Loucy (cell line): ENCODE data around the gene PRAC2.

ENCODE experiments used
- H2AFZ ChIP-seq: fragments of 200-600 bp; sonication (generic); 2 replicates; pipeline ENCODE4 v1.6.0; 2016; ENCODE audit warnings: antibody characterized with exemption, mild to moderate bottlenecking, low read length, moderate library complexity
- H3F3A ChIP-seq: fragments of 200-600 bp; 2 replicates; pipeline ENCODE4 v1.6.0; 2016; ENCODE audit warnings: antibody characterized with exemption, low read depth, mild to moderate bottlenecking
- H3K27me3 ChIP-seq: fragments of 200-600 bp; sonication (generic); 2 replicates; pipeline ENCODE4 v1.6.1; 2014; ENCODE audit warnings: low read length, mild to moderate bottlenecking; ENCODE audit not compliant: insufficient read depth, poor library complexity, severe bottlenecking
- H3K36me3 ChIP-seq: fragments of 200-600 bp; sonication (generic); 2 replicates; pipeline ENCODE4 v1.6.1; 2016; ENCODE audit warnings: low read length; ENCODE audit not compliant: insufficient read depth
- H3K4me1 ChIP-seq: fragments of 200-600 bp; sonication (generic); 2 replicates; pipeline ENCODE4 v1.5.1; 2014; ENCODE audit warnings: low read length, mild to moderate bottlenecking; ENCODE audit not compliant: insufficient read depth, poor library complexity, severe bottlenecking
- H3K4me2 ChIP-seq: fragments of 200-600 bp; sonication (generic); 2 replicates; pipeline ENCODE4 v1.6.0; 2014; ENCODE audit warnings: antibody characterized with exemption, low read length, low read depth, mild to moderate bottlenecking; ENCODE audit not compliant: poor library complexity, severe bottlenecking
- H3K4me3 ChIP-seq: fragments of 200-600 bp; sonication (generic); 2 replicates; pipeline ENCODE4 v1.5.1; 2014; ENCODE audit warnings: low read length, mild to moderate bottlenecking, mixed read lengths; ENCODE audit not compliant: poor library complexity, severe bottlenecking
- H3K79me2 ChIP-seq: fragments of 200-600 bp; sonication (generic); 2 replicates; pipeline ENCODE4 v1.6.1; 2014; ENCODE audit warnings: low read length; ENCODE audit not compliant: insufficient read depth
- H3K9ac ChIP-seq: fragments of 200-600 bp; sonication (generic); 2 replicates; pipeline ENCODE4 v1.6.0; 2014; ENCODE audit warnings: mild to moderate bottlenecking, low read depth, low read length, moderate library complexity; ENCODE audit not compliant: poor library complexity, severe bottlenecking
- H3K9me2 ChIP-seq: fragments of 200-600 bp; sonication (generic); replicated peaks from 2 replicates; pipeline ENCODE4 v1.6.1; 2016; ENCODE audit warnings: low read depth, low read length, mixed read lengths
- H3K9me3 ChIP-seq: fragments of 200-600 bp; sonication (generic); 2 replicates; pipeline ENCODE4 v1.6.1; 2014; ENCODE audit warnings: mild to moderate bottlenecking, antibody characterized with exemption, low read length, low read depth; ENCODE audit not compliant: insufficient read depth
- H4K20me1 ChIP-seq: fragments of 200-600 bp; sonication (generic); 2 replicates; pipeline ENCODE4 v1.6.0; 2014; ENCODE audit warnings: antibody characterized with exemption, low read length, mild to moderate bottlenecking; ENCODE audit not compliant: insufficient read depth, poor library complexity, severe bottlenecking
- CTCF ChIP-seq: fragments of 200-600 bp; sonication (generic); conservative IDR thresholded peaks from 2 replicates; pipeline ENCODE4 v1.5.1; 2014; ENCODE audit warnings: mild to moderate bottlenecking, antibody characterized with exemption, low read length
- EZH2phosphoT487 ChIP-seq: fragments of 200-600 bp; IDR thresholded peaks from 2 replicates; pipeline ENCODE4 v1.6.1; 2018; ENCODE audit warnings: antibody characterized with exemption, mild to moderate bottlenecking, moderate library complexity, borderline replicate concordance

The PRAC2 gene

DNA sequence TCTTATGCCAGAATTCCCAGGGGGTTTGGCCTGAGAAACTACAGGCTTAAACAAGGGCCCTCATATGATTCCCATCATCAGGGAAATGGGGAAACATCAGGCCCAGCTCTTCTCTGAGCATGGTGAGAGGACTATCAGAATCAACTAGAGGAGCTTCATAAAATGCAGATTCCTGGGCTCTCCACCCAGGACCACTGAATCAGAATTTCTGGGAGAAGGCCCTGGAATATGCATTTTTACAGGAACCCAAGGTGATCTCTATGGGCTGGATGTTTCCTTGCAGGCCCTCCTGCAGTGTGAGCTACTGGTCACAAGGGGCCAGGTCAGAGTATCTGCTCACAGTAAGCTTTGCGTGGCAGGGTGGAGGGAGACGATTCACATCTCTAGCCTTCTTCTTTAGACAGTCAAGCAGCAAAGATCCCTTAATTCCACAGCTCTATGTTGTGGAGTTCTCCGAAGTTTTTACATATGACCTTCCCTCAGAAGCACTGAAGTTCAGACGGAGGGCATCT is 44.3 kb downstream of the PRAC2 start:
- TF ChIP-seq CTCF: peak; percentile 27; the same call in 1 of the 2 replicates
- TF ChIP-seq EZH2phosphoT487: no peak
- H3K4me3 ChIP-seq: no peak overlapping the region
- H3K27me3 ChIP-seq: no peaks in the 10 kb centered on the region
- no peaks in the 10 kb centered on the region for H3K9me3 ChIP-seq
- H4K20me1 ChIP-seq: no peaks in the 10 kb centered on the region
- H3K36me3 ChIP-seq: no peaks in the 10 kb centered on the region
- H3K9ac ChIP-seq: no peak overlapping the region
- peaks cover 14% of the 10 kb centered on the region for H3K4me1 ChIP-seq
- no peaks in the 10 kb centered on the region for H3F3A ChIP-seq
- H3K79me2 ChIP-seq: no peaks in the 10 kb centered on the region
- no peak overlapping the region for H3K4me2 ChIP-seq
- H3K9me2 ChIP-seq: no peaks in the 10 kb centered on the region
- H2AFZ ChIP-seq: no peak overlapping the region

GRCh38 chr17:48769009-48769675 is 46.2 kb downstream of the PRAC2 start:
- Histone ChIP-seq H4K20me1 (no peaks in the 10 kb centered on the region), H3K9ac (no peak overlapping the region), H3K9me2 (no peaks in the 10 kb centered on the region), H3K36me3 (no peaks in the 10 kb centered on the region), H2AFZ (peak overlapping the region; percentile 96), H3K27me3 (no peaks in the 10 kb centered on the region), H3K4me3 (no peak overlapping the region), H3K4me2 (no peak overlapping the region), H3K79me2 (no peaks in the 10 kb centered on the region), H3K4me1 (peaks cover 16% of the 10 kb centered on the region), H3K9me3 (no peaks in the 10 kb centered on the region), H3F3A (no peaks in the 10 kb centered on the region)
- TF ChIP-seq EZH2phosphoT487: no peak

DNA sequence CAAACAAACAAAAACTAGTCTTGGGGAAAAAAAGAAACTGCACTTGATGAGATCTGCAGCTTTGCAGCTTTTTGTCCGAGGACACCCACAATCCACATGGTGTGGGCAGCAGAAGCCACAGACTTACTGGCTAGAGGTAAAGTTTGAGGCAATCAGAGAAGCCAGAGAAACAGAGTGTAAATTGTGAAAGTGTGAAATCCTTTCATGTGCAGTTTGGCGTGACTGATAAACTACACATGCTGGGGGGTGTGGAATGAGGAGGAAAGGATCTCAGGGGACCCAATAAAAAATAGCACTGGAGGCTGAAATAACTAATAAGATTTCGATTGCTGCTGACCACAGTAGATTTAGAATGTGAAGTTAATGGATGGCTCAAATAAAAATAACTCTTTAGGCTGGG is 48.0 kb downstream of the PRAC2 start:
- TF ChIP-seq CTCF (no peak), EZH2phosphoT487 (no peak)
- no peaks in the 10 kb centered on the region for H3K27me3 ChIP-seq
- no peaks in the 10 kb centered on the region for H3K9me2 ChIP-seq
- H4K20me1 ChIP-seq: no peaks in the 10 kb centered on the region
- H3K9ac ChIP-seq: no peak overlapping the region
- H3K36me3 ChIP-seq: no peaks in the 10 kb centered on the region
- H2AFZ ChIP-seq: no peak overlapping the region
- H3K4me2 ChIP-seq: no peak overlapping the region
- no peaks in the 10 kb centered on the region for H3K79me2 ChIP-seq
- no peaks in the 10 kb centered on the region for H3K9me3 ChIP-seq
- H3K4me3 ChIP-seq: no peak overlapping the region
- H3K4me1 ChIP-seq: peaks cover 23% of the 10 kb centered on the region
- H3F3A ChIP-seq: no peaks in the 10 kb centered on the region

- H3K9ac ChIP-seq: no peak overlapping the region
- no peaks in the 10 kb centered on the region for H3K9me3 ChIP-seq
- no peaks in the 10 kb centered on the region for H3K9me2 ChIP-seq
- peaks cover 23% of the 10 kb centered on the region for H3K4me1 ChIP-seq
- H3K4me2 ChIP-seq: no peak overlapping the region
- no peaks in the 10 kb centered on the region for H3F3A ChIP-seq
- H4K20me1 ChIP-seq: no peaks in the 10 kb centered on the region
- no peak overlapping the region for H2AFZ ChIP-seq
- H3K27me3 ChIP-seq: no peaks in the 10 kb centered on the region
- no peak overlapping the region for H3K4me3 ChIP-seq
- TF ChIP-seq CTCF (no peak), EZH2phosphoT487 (no peak)
- no peaks in the 10 kb centered on the region for H3K36me3 ChIP-seq
- H3K79me2 ChIP-seq: no peaks in the 10 kb centered on the region
These were observed 50.3 kb downstream of the PRAC2 start for GRCh38 chr17:48773245-48773644.
